HFFc6 (cell line): Measurements from ENCODE around the gene RASD1. TPM values are rescaled to one million over a fixed set of nuclear protein-coding genes. Genes with fewer than 3 reads are reported as not detected.
"Not testable (repeated sequence)": the region's sequence is repeated elsewhere in the genome, so short reads cannot be mapped to it uniquely, and the experiment has no call there.

Source experiments
- DNase-seq: peaks from one replicate; pipeline ENCODE4 v3.0.0-alpha.2; 2018
- H3K27ac Mint-ChIP-seq: 2 replicates; pipeline ENCODE4 v1.8.0; 2020; ENCODE audit warnings: mild to moderate bottlenecking, mixed read lengths
- H3K27me3 Mint-ChIP-seq: 2 replicates; pipeline ENCODE4 v1.8.0; 2021; ENCODE audit warnings: mild to moderate bottlenecking, moderate library complexity, mixed read lengths; ENCODE audit not compliant: insufficient read depth
- H3K36me3 Mint-ChIP-seq: 2 replicates; pipeline ENCODE4 v1.8.0; 2021; ENCODE audit warnings: low read depth, mixed read lengths
- H3K4me1 Mint-ChIP-seq: 2 replicates; pipeline ENCODE4 v1.8.0; 2020; ENCODE audit warnings: low read depth, mixed read lengths
- H3K4me3 Mint-ChIP-seq: 2 replicates; pipeline ENCODE4 v1.8.0; 2020; ENCODE audit warnings: mild to moderate bottlenecking, moderate library complexity, mixed read lengths
- H3K9me3 Mint-ChIP-seq: 2 replicates; pipeline ENCODE4 v1.8.0; 2020; ENCODE audit warnings: mild to moderate bottlenecking, mixed read lengths
- total RNA-seq, 6 experiments: library from RNA; stranded (reverse); fragmentation: NEBNext Ultra II Directional; extraction: Animal tissue kit (Norgen Biotek cat#: 25700); gene quantifications; 2 replicates in 1 of 6; 3 replicates in 5 of 6; pipeline ENCODE4 v1.2.3, GENCODE V29; 2021
- TF ChIP-seq, protein P1 (sequence below): fragments of 200-600 bp; sonication (generic); IDR thresholded peaks from 2 replicates; pipeline ENCODE4 v1.5.0; 2021; ENCODE audit warnings: antibody characterized with exemption, mild to moderate bottlenecking

RASD1 gene
- total RNA-seq, 6 experiments from 2014 or later = 0.17 to 1.1 (median 0.43) TPM

DNA sequence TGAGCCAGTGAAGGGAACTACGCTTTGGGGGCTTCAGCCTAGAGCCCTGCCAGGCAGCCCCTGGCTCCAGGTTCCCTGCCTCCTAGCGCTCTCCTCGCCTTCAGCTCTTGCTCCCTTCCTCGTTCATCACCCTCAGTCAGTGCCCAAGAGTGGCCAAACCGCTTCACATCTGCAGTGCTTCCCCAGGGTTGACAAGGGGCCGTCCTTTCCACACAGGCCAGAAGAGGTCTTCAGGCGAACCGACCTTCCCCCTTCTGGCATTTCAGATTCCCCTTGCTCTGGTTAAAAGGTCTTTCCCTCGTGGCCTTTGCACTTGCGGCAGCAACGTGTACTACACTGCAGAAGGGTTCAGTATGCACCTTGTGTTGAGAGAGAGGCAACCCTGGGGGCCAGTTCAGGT is 4.1 kb downstream of the RASD1 start:
- peaks cover 4% of the 10 kb centered on the region; the same call in 1 of the 2 replicates for H3K27me3 Mint-ChIP-seq
- peaks cover 7% of the 10 kb centered on the region for H3K4me1 Mint-ChIP-seq
- TF ChIP-seq, protein P1, sequence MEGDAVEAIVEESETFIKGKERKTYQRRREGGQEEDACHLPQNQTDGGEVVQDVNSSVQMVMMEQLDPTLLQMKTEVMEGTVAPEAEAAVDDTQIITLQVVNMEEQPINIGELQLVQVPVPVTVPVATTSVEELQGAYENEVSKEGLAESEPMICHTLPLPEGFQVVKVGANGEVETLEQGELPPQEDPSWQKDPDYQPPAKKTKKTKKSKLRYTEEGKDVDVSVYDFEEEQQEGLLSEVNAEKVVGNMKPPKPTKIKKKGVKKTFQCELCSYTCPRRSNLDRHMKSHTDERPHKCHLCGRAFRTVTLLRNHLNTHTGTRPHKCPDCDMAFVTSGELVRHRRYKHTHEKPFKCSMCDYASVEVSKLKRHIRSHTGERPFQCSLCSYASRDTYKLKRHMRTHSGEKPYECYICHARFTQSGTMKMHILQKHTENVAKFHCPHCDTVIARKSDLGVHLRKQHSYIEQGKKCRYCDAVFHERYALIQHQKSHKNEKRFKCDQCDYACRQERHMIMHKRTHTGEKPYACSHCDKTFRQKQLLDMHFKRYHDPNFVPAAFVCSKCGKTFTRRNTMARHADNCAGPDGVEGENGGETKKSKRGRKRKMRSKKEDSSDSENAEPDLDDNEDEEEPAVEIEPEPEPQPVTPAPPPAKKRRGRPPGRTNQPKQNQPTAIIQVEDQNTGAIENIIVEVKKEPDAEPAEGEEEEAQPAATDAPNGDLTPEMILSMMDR = no peak
- no peak overlapping the region for H3K4me3 Mint-ChIP-seq
- no peaks in the 10 kb centered on the region for H3K9me3 Mint-ChIP-seq
- DNase-seq = no peak
- peaks cover 11% of the 10 kb centered on the region for H3K36me3 Mint-ChIP-seq
- H3K27ac Mint-ChIP-seq = no peak overlapping the region

DNA sequence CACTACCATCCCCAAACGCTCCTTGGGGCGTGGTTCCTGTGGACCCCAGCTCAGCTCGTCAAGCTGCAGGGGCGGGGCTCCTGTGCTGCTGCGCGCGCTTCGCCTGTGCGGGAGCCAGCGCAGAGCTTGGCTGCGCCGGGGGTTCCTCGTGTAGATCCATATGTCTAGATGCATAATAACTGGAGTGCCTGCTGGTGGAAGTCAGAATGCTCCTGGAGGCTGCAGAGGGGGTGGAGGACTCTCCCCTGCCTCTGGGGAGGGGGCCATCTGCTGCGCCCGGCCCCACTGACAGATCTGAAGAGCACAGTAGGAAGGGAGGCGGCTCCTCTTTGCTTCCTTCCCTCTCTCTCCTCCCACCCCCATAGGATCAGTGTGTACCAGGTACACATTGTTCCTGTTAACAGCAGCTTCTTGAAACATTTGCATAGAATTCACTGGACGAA is 4.6 kb downstream of the RASD1 start:
- Mint-ChIP-seq H3K27ac (no peak overlapping the region), H3K27me3 (peaks cover 4% of the 10 kb centered on the region; the same call in 1 of the 2 replicates), H3K4me3 (no peak overlapping the region), H3K9me3 (no peaks in the 10 kb centered on the region), H3K4me1 (peaks cover 6% of the 10 kb centered on the region), H3K36me3 (peaks cover 13% of the 10 kb centered on the region)
- TF ChIP-seq, protein P1 = no peak
- no peak for DNase-seq

DNA sequence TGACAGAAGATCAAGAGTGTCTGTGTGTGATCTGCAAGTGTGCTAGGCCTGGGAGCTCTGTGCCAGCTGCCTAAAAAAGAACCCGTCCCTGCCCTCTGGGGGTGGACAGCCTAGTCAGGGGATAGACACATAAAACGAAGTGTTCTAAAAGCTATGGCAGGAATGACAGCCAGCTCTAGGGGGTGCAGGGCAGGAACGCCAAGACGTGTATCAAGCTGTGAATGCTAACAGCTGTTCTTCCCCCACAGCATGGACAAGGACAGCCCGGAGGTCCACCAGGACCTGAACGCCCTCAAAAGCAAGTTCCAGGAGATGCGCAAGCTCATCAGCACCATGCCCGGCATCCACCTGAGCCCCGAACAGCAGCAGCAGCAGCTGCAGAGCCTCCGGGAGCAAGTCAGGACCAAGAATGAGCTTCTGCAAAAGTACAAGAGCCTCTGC is 5.1 kb downstream of the RASD1 start:
- H3K9me3 Mint-ChIP-seq = no peaks in the 10 kb centered on the region

DNA sequence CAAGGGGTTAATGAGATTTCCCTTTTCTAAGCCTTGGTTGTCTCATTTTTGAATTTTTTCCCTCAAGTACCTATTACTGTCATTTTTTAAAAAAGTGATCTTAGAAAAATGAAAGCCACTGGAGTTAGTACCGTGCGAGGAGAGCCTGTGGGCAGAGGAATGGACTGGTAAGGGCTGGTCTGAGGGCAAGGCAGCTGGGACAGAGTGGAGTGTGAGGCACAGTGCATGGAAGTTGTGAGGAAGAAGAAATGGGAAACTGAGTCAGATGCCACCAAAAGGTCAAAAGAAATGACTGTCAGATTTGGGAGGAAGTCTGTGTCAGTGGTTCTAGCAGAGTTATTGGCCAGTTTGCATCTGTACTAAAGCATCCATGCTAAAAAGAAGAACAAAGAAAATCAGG is 8.2 kb downstream of the RASD1 start:
- no peak overlapping the region for H3K27ac Mint-ChIP-seq

More for the DNA sequence above, 5.1 kb downstream of the RASD1 start:
- peaks cover 6% of the 10 kb centered on the region for H3K4me1 Mint-ChIP-seq
- peaks cover 4% of the 10 kb centered on the region; the same call in 1 of the 2 replicates for H3K27me3 Mint-ChIP-seq
- no peak overlapping the region for H3K27ac Mint-ChIP-seq
- TF ChIP-seq, protein P1 = no peak
- DNase-seq = no peak
- H3K36me3 Mint-ChIP-seq = peaks cover 13% of the 10 kb centered on the region
- no peak overlapping the region for H3K4me3 Mint-ChIP-seq

GRCh38 chr17:17486416-17486815 is 9.8 kb downstream of the RASD1 start:
- peaks cover 10% of the 10 kb centered on the region; the same call in 1 of the 2 replicates for H3K4me1 Mint-ChIP-seq
- not testable (repeated sequence) for H3K27me3 Mint-ChIP-seq, DNase-seq, H3K4me3 Mint-ChIP-seq, H3K9me3 Mint-ChIP-seq, H3K27ac Mint-ChIP-seq
- peaks cover 19% of the 10 kb centered on the region for H3K36me3 Mint-ChIP-seq

More for the DNA sequence above, 8.2 kb downstream of the RASD1 start:
- Mint-ChIP-seq H3K4me1 (peaks cover 5% of the 10 kb centered on the region; the same call in 1 of the 2 replicates), H3K4me3 (no peak overlapping the region), H3K36me3 (peaks cover 19% of the 10 kb centered on the region), H3K27me3 (0 out of 2 replicates have a peak, but pooled peaks cover 2% of the 10 kb centered on the region), H3K9me3 (no peaks in the 10 kb centered on the region)
- TF ChIP-seq, protein P1 = no peak
- DNase-seq = no peak

- no peak overlapping the region for H3K4me3 Mint-ChIP-seq
- no peak for DNase-seq
- no peaks in the 10 kb centered on the region for H3K9me3 Mint-ChIP-seq
Observed at GRCh38 chr17:17485420-17485819, 10.8 kb downstream of the RASD1 start.

More at GRCh38 chr17:17485420-17485819, 10.8 kb downstream of the RASD1 start:
- peaks cover 19% of the 10 kb centered on the region for H3K36me3 Mint-ChIP-seq
- peaks cover 17% of the 10 kb centered on the region for H3K4me1 Mint-ChIP-seq
- TF ChIP-seq, protein P1 = no peak
- H3K27me3 Mint-ChIP-seq = no peaks in the 10 kb centered on the region; the same call in 1 of the 2 replicates
- H3K27ac Mint-ChIP-seq = peak overlapping the region; percentile 1; the same call in 1 of the 2 replicates
